Stimulated activated CD8-positive, alpha-beta memory T cell treated with anti-CD3 and anti-CD28 coated beads, Interleukin-4, amount 100 ng/mL, for 1 hour (primary cell): ENCODE data around the gene HIPK1.
"Not testable (repeated sequence)": the region's sequence is repeated elsewhere in the genome, so short reads cannot be mapped to it uniquely, and the experiment has no call there.

Source experiments
- DNase-seq, 2 donors: peaks; one replicate each; pipeline ENCODE4 v3.0.0-alpha.2; 2020; ENCODE audit warnings: low read depth in 2 of 2, low spot score in 1 of 2

Gene HIPK1

GRCh38 chr1:113943028-113943811 lies 14.1 kb downstream of the HIPK1 start:
- DNase-seq: no peak

- no peak for DNase-seq
These were observed 16.2 kb downstream of the HIPK1 start for GRCh38 chr1:113945329-113945728.

- DNase-seq: no peak
These were observed 17.0 kb downstream of the HIPK1 start for GRCh38 chr1:113946112-113946511.

- DNase-seq: no peak
These were observed 17.7 kb downstream of the HIPK1 start for GRCh38 chr1:113946678-113947387.

GRCh38 chr1:113947388-113948107 lies 18.4 kb downstream of the HIPK1 start:
- no peak for DNase-seq

GRCh38 chr1:113948151-113948550 lies 19.0 kb downstream of the HIPK1 start:
- not testable (repeated sequence) for DNase-seq

GRCh38 chr1:113949007-113949406 lies 19.9 kb downstream of the HIPK1 start:
- no peak for DNase-seq

- DNase-seq: no peak
These were observed 21.8 kb downstream of the HIPK1 start for GRCh38 chr1:113950908-113951307.

GRCh38 chr1:113951719-113952118 lies 22.6 kb downstream of the HIPK1 start:
- DNase-seq: no peak

- no peak for DNase-seq
These were observed 28.9 kb downstream of the HIPK1 start for GRCh38 chr1:113957984-113958383.

GRCh38 chr1:113958691-113959090 lies 29.6 kb downstream of the HIPK1 start:
- DNase-seq: no peak

- DNase-seq: no peak
These were observed 34.3 kb downstream of the HIPK1 start for GRCh38 chr1:113963281-113963906.

- no peak for DNase-seq
These were observed 36.7 kb downstream of the HIPK1 start for GRCh38 chr1:113965703-113966412.

GRCh38 chr1:113972954-113973353 lies 43.8 kb downstream of the HIPK1 start:
- DNase-seq: no peak

- no peak for DNase-seq
These were observed 46.2 kb downstream of the HIPK1 start for GRCh38 chr1:113975211-113975895.

- DNase-seq: no peak
These were observed 47.6 kb downstream of the HIPK1 start for GRCh38 chr1:113976609-113977278.

- DNase-seq: no peak
These were observed 48.8 kb downstream of the HIPK1 start for GRCh38 chr1:113977906-113978305.

GRCh38 chr1:113978863-113979702 lies 50.0 kb downstream of the HIPK1 start, which contains the start of gene OLFML3:
OLFML3 (plus strand) TSS chr1:113979474; CDS start chr1:113979517, 43 bp downstream.
- peak in 1 of 2 donors; percentile 20 for DNase-seq

GRCh38 chr1:113980110-113980509 lies 51.0 kb downstream of the HIPK1 start:
- no peak for DNase-seq
